IPS-NIHi11 (cell line): ENCODE data around the gene EIF2D.
"Not testable (repeated sequence)": the region's sequence is repeated elsewhere in the genome, so short reads cannot be mapped to it uniquely, and the experiment has no call there.

Experiments used
- DNase-seq: peaks from one replicate; pipeline ENCODE4 v3.0.0; 2012; ENCODE audit warnings: mixed read lengths, low spot score

The EIF2D gene

GRCh38 chr1:206586501-206587445, 25.5 kb downstream of the EIF2D start:
- DNase-seq: no peak

DNA sequence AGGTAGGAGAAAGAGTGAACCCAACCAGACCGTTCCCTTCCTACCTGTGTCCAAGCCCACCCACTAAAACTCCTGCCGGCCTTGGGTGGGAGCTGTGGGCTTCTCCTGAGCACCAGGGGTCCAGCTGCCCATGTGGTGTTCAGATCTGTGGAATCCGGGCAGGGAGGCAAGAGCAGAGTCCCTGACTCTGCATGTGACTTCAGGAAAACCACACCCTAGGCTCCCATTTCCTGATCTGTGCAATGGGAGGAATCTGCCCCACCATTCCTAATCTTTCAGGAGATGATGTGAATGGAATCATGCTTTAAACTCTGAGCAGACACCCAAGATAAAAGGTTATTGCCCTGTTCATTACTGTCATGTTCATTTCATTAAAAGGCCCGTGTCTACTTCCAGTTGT, 27.6 kb downstream of the EIF2D start:
- DNase-seq: no peak

- peak; percentile 84 for DNase-seq
Observed at GRCh38 chr1:206583707-206584648, 28.3 kb downstream of the EIF2D start.

GRCh38 chr1:206582971-206583706, 29.1 kb downstream of the EIF2D start:
- DNase-seq: no peak

GRCh38 chr1:206582537-206582936, 29.7 kb downstream of the EIF2D start:
- DNase-seq: no peak

DNA sequence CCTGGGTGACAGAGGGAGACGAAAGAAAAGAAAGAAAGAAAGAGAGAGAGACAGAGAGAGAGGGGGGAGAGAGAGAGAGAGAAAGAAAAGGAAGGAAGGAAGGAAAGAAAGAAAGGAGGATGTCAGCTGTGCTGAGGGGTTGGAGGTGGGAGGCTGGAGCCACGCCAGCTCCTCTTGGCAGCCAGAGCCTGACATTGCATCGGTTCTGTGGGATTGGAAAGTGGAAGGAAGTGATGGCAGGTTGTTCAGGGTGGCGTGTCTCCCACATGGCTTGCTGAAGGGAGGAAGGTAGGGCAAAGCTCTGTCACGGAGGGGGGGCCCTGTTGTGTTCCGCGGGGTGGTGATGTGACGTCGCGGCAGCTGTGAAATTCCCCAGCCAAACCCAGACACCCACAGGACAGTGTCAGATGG, 30.7 kb downstream of the EIF2D start:
- no peak for DNase-seq

DNA sequence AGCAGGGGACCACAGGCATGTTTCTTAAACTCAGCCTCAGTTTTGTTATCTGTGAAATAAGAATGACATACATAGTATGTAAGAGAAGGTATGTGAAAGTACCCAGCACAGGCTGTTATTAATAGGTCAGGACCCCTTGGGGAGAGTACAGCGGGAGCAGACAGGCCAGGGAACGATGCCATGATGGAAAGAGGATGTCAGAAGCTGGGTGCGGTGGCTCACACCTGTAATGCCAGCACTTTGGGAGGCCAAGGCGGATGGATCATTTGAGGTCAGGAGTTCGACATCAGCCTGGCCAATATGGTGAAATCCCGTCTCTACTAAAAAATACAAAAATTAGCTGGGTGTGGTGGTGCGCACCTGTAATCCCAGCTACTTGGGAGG, 31.2 kb downstream of the EIF2D start:
- DNase-seq: not testable (repeated sequence)

- no peak for DNase-seq
Observed at GRCh38 chr1:206580438-206581113, 31.7 kb downstream of the EIF2D start.

DNA sequence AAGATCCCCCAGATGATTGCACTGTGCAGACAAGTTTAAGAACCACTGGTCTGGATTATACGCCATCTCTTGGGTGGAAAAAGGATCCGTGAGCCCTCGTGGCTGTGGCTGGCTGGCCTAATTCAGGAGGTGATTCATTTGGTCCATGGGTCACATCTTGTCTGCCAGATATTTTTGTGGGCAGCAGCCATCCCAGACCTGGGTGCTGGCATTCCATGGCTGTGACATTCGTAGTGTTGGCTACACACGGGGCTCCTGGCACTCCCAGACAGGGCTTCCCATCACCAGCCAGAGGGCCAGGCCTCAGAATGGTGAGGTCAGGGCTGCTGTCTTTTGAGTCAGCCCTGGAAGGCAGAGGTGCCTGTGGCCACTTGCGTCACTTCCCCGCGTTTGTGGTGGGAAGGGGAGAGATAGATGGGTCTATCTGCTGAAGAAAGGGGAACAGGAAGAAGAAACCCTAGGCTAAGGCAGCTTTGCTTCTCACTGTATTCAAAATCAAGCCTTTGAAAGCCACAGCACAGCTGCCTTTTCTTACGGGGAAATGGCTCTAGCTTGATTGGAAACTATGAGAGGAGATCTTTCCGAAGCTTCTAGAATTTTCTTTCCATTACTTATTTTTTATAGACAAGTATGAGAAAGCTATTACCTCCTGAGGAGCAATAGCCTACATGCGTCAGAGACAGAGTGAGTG, 32.4 kb downstream of the EIF2D start:
- DNase-seq: no peak

- DNase-seq: no peak
Observed at GRCh38 chr1:206578978-206579374, 33.3 kb downstream of the EIF2D start.

- DNase-seq: no peak
Observed at GRCh38 chr1:206578068-206578977, 33.9 kb downstream of the EIF2D start.

- no peak for DNase-seq
Observed at GRCh38 chr1:206577626-206578025, 34.6 kb downstream of the EIF2D start.

- no peak for DNase-seq
Observed at GRCh38 chr1:206575894-206576737, 36.1 kb downstream of the EIF2D start.

- no peak for DNase-seq
Observed at GRCh38 chr1:206575165-206575893, 36.9 kb downstream of the EIF2D start.

DNA sequence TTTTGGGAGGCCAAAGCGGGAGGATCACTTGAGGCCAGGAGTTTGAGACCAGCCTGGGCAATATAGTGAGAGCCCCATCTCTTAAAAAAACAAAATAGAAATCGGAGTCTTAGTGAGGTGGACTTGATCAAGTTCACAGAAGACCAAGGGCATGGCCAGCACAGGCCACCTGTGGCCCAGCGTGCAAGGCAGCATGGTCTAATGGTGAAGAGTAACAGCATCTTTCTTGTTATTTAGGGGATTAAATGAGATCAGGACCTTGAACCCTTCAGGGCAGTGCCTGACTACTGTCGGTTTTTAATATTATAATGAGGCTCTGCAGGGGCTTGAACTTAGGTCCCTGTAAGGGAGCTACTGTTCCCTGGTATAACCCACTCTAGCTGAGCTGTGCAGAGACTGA, 38.5 kb downstream of the EIF2D start:
- DNase-seq: no peak

GRCh38 chr1:206573319-206573718, 38.9 kb downstream of the EIF2D start:
- no peak for DNase-seq

- DNase-seq: no peak
Observed at GRCh38 chr1:206572835-206573234, 39.4 kb downstream of the EIF2D start.

- DNase-seq: no peak
Observed at GRCh38 chr1:206570529-206570928, 41.7 kb downstream of the EIF2D start.
